ENCODE results near the gene MKS1. TPM values are rescaled to one million over a fixed set of nuclear protein-coding genes. Genes with fewer than 3 reads are reported as not detected.

MKS1 gene
- total RNA-seq, 1 experiment from 2014 or later: 28.6 TPM

DNA sequence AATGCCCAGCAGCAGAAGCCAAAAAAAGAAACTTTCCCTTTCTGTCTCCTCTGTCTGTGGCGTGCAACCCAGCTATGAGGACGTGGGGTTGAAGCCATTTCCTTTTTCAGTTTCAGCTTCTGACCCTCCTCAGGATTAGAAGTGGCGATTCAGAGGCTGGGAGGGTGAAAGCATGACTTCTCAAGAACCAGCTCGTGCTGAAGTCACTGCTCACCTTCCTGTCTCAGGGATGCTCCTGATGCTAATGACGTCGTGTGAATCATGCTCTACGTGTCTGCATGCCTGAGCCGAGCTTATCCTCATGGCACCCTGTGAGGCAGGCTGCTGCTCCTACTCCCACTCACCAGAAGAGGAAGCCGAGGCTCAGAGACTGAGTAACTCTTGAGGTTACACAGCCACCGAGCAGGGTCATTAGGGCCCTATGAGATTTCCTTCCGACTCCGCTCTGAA, 13.7 kb upstream of the MKS1 start:
- intact Hi-C loops (cut with micrococcal nuclease; ENCODE audit: unreplicated experiment): no loop called here
- peaks cover 17% of the 10 kb centered on the region for H3K27me3 Mint-ChIP-seq (ENCODE audit: insufficient read depth, unreplicated experiment)
- Histone ChIP-seq H3K9me3 (no peaks in the 10 kb centered on the region; the same call in 1 of the 2 replicates), H3K4me3 (ENCODE audit: low read depth, low read length) (no peak overlapping the region), H3K27me3 (replicated peaks; ENCODE audit: control insufficient read depth, insufficient read depth, low read length) (no peaks in the 10 kb centered on the region; the same call in none of the 2 replicates), H3K4me1 (no peaks in the 10 kb centered on the region), H3K36me3 (ENCODE audit: control insufficient read depth, insufficient read depth, low read length) (no peaks in the 10 kb centered on the region)
- H3K27ac Mint-ChIP-seq (ENCODE audit: unreplicated experiment): no peak overlapping the region
- TF ChIP-seq, protein P1, sequence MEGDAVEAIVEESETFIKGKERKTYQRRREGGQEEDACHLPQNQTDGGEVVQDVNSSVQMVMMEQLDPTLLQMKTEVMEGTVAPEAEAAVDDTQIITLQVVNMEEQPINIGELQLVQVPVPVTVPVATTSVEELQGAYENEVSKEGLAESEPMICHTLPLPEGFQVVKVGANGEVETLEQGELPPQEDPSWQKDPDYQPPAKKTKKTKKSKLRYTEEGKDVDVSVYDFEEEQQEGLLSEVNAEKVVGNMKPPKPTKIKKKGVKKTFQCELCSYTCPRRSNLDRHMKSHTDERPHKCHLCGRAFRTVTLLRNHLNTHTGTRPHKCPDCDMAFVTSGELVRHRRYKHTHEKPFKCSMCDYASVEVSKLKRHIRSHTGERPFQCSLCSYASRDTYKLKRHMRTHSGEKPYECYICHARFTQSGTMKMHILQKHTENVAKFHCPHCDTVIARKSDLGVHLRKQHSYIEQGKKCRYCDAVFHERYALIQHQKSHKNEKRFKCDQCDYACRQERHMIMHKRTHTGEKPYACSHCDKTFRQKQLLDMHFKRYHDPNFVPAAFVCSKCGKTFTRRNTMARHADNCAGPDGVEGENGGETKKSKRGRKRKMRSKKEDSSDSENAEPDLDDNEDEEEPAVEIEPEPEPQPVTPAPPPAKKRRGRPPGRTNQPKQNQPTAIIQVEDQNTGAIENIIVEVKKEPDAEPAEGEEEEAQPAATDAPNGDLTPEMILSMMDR (IDR thresholded peaks at IDR 0.05; ENCODE audit: insufficient read depth in 1 of 2, low read depth in 1 of 2, low read length in 1 of 2, severe bottlenecking in 1 of 2, unreplicated experiment in 1 of 2): no peak
- no peak overlapping the region for H3K4me3 Mint-ChIP-seq (ENCODE audit: unreplicated experiment)
- no peak for DNase-seq
- no TSS peak for BruUV-seq (replicated peaks)
- H3K9me3 Mint-ChIP-seq (ENCODE audit: unreplicated experiment): no peaks in the 10 kb centered on the region
- CTCF ChIA-PET: interaction anchor here (0.7 kb wide), 1 partner anchor 111 kb away, joined by 3 read pairs; no protein-coding TSS in a partner anchor
- no peaks in the 10 kb centered on the region for H3K4me1 Mint-ChIP-seq (ENCODE audit: low read depth, unreplicated experiment)
- POLR2A ChIA-PET: no interaction called here
- no peaks in the 10 kb centered on the region for H3K36me3 Mint-ChIP-seq (ENCODE audit: insufficient read depth, unreplicated experiment)

DNA sequence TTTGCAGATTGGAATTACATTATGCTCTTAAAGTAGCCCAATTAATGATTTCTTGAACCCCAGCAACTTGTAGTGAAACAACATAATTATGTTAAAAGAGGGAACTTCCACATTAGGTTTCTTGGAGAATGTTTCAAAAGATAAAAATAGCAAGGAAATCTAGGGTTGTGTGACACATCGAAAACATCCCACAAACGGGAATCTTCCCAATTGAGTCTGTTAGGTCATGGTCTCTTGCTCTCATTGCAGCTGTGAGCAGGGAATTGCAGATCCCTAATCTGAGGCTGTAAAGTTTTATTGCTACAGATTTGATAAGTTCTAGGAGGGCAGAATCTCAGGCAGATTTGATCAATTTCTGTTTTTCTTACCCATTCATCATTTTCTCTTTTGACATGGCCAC, 12.6 kb upstream of the MKS1 start:
- CTCF ChIA-PET: interaction anchor here (1.4 kb wide), 1 partner anchor 18 kb away, joined by 5 read pairs; no protein-coding TSS in a partner anchor
- Mint-ChIP-seq H3K36me3 (ENCODE audit: insufficient read depth, unreplicated experiment) (no peaks in the 10 kb centered on the region), H3K4me3 (ENCODE audit: unreplicated experiment) (no peak overlapping the region)

DNA sequence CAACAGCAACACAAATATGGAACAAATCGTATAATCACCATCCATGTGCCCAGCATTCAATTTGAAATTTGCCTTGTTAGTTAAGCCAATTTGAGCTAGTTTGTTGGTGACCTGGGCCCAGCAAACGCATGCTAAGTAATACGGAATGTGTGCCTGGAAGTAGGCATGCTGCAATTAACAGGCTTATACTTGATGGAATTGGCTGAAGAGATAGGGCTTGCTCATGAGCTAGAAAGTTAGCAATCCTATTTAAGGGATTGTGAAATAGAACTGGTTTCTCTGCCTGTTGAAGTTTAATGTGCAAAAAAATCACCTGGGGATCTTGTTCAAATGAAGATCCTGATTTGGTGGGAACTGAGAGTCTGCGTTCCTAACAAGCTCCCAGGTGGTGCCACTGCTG, 10.8 kb upstream of the MKS1 start:
- Mint-ChIP-seq H3K36me3 (ENCODE audit: insufficient read depth, unreplicated experiment) (no peaks in the 10 kb centered on the region), H3K27me3 (ENCODE audit: insufficient read depth, unreplicated experiment) (peaks cover 8% of the 10 kb centered on the region), H3K27ac (ENCODE audit: unreplicated experiment) (no peak overlapping the region), H3K4me1 (ENCODE audit: low read depth, unreplicated experiment) (no peaks in the 10 kb centered on the region), H3K9me3 (ENCODE audit: unreplicated experiment) (no peaks in the 10 kb centered on the region), H3K4me3 (ENCODE audit: unreplicated experiment) (no peak overlapping the region)
- CTCF ChIA-PET: no interaction called here
- BruUV-seq (replicated peaks): no TSS peak
- H3K27me3 ChIP-seq (replicated peaks; ENCODE audit: control insufficient read depth, insufficient read depth, low read length): no peaks in the 10 kb centered on the region; the same call in 1 of the 2 replicates
- POLR2A ChIA-PET: no interaction called here
- intact Hi-C loops (cut with micrococcal nuclease; ENCODE audit: unreplicated experiment): no loop called here
- H3K4me3 ChIP-seq (ENCODE audit: low read depth, low read length): no peak overlapping the region
- no peaks in the 10 kb centered on the region; the same call in 1 of the 2 replicates for H3K9me3 ChIP-seq
- TF ChIP-seq, protein P1 (IDR thresholded peaks at IDR 0.05; ENCODE audit: insufficient read depth in 1 of 2, low read depth in 1 of 2, low read length in 1 of 2, severe bottlenecking in 1 of 2, unreplicated experiment in 1 of 2): no peak
- no peaks in the 10 kb centered on the region for H3K4me1 ChIP-seq
- DNase-seq: no peak
- H3K36me3 ChIP-seq (ENCODE audit: control insufficient read depth, insufficient read depth, low read length): no peaks in the 10 kb centered on the region

More for the DNA sequence above, 12.6 kb upstream of the MKS1 start:
- TF ChIP-seq, protein P1 (IDR thresholded peaks at IDR 0.05; ENCODE audit: insufficient read depth in 1 of 2, low read depth in 1 of 2, low read length in 1 of 2, severe bottlenecking in 1 of 2, unreplicated experiment in 1 of 2): no peak
- no peaks in the 10 kb centered on the region for H3K9me3 Mint-ChIP-seq (ENCODE audit: unreplicated experiment)
- no TSS peak for BruUV-seq (replicated peaks)
- H3K27ac Mint-ChIP-seq (ENCODE audit: unreplicated experiment): no peak overlapping the region
- H3K4me1 ChIP-seq: no peaks in the 10 kb centered on the region
- H3K36me3 ChIP-seq (ENCODE audit: control insufficient read depth, insufficient read depth, low read length): no peaks in the 10 kb centered on the region
- POLR2A ChIA-PET: no interaction called here
- intact Hi-C loops (cut with micrococcal nuclease; ENCODE audit: unreplicated experiment): no loop called here
- no peaks in the 10 kb centered on the region for H3K4me1 Mint-ChIP-seq (ENCODE audit: low read depth, unreplicated experiment)
- H3K9me3 ChIP-seq: no peaks in the 10 kb centered on the region; the same call in 1 of the 2 replicates
- peaks cover 17% of the 10 kb centered on the region for H3K27me3 Mint-ChIP-seq (ENCODE audit: insufficient read depth, unreplicated experiment)
- no peaks in the 10 kb centered on the region; the same call in none of the 2 replicates for H3K27me3 ChIP-seq (replicated peaks; ENCODE audit: control insufficient read depth, insufficient read depth, low read length)
- DNase-seq: no peak
- H3K4me3 ChIP-seq (ENCODE audit: low read depth, low read length): no peak overlapping the region
